Tibial nerve (tissue), 3 donors: ENCODE measurements around the gene SRPK1.

Experiments
- POLR2A ChIP-seq, 2 donors: fragments of 450-650 bp; IDR thresholded peaks; one replicate each; pipeline ENCODE4 v1.6.1; 2017; ENCODE audit warnings: antibody characterized with exemption in 2 of 2, mild to moderate bottlenecking in 2 of 2, moderate library complexity in 2 of 2
- TF ChIP-seq, protein P1 (sequence below), 5 experiments: fragments of 200-600 bp in 3 of 5; fragments of 450-650 bp in 2 of 5; sonication (generic) in 3 of 5; IDR thresholded peaks; one replicate each; pipeline ENCODE4 v1.5.1; 2016 to 2019; ENCODE audit warnings: antibody characterized with exemption in 5 of 5, mild to moderate bottlenecking in 3 of 5, moderate library complexity in 2 of 5

DNA sequence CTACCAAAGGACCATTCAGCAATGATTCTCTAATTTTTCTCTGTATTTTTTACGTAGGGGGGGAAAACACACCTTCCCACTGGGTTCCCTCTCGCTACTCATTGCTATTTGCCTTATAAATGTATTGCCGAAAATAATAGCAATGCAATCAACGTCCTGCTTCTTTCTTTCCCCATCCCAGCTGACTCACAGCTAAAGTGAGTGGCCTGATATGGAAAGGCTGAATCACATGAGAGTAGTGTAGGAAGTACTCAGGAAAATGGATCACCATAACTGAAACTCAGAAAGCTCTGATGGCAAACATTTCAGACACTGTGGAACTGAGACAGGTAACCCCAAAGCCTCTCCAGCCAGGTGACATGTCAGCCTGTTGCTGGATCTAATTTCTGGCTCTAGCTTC is 49.3 kb upstream of the SRPK1 start:
- TF ChIP-seq, protein P1, sequence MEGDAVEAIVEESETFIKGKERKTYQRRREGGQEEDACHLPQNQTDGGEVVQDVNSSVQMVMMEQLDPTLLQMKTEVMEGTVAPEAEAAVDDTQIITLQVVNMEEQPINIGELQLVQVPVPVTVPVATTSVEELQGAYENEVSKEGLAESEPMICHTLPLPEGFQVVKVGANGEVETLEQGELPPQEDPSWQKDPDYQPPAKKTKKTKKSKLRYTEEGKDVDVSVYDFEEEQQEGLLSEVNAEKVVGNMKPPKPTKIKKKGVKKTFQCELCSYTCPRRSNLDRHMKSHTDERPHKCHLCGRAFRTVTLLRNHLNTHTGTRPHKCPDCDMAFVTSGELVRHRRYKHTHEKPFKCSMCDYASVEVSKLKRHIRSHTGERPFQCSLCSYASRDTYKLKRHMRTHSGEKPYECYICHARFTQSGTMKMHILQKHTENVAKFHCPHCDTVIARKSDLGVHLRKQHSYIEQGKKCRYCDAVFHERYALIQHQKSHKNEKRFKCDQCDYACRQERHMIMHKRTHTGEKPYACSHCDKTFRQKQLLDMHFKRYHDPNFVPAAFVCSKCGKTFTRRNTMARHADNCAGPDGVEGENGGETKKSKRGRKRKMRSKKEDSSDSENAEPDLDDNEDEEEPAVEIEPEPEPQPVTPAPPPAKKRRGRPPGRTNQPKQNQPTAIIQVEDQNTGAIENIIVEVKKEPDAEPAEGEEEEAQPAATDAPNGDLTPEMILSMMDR (IDR thresholded peaks at IDR 0.05) = no peak
- TF ChIP-seq POLR2A (IDR thresholded peaks at IDR 0.05) = no peak
